A549 (cell line): ENCODE measurements around the gene TAF4. TPM values are rescaled to one million over a fixed set of nuclear protein-coding genes. Genes with fewer than 3 reads are reported as not detected.

Experiments used
- ATAC-seq, 2 experiments: fragments of 200-7000 bp in 1 of 2; fragments of >200 bp in 1 of 2; cut with Nextera tagmentation in 1 of 2; cut with Tn5 transposase in 1 of 2; 3 replicates each; pipeline versions ENCODE4 v1.8.0 to v1.9.1; 2018 to 2020; ENCODE audit warnings: mild to moderate bottlenecking in 1 of 2, moderate library complexity in 1 of 2
- CTCF ChIA-PET: fragments of 300-600 bp; sonication (Branson Sonifier 250); formaldehyde crosslinking; extraction: SDS; loops from one replicate; lab custom pipeline; 2021; ENCODE audit warnings: antibody characterized with exemption, inconsistent platforms; lab: Yijun Ruan, JAX
- POLR2A ChIA-PET: fragments of 350-600 bp; formaldehyde crosslinking; extraction: SDS; loops from one replicate; lab custom pipeline; 2021; ENCODE audit warnings: antibody characterized with exemption, inconsistent platforms; lab: Yijun Ruan, JAX
- DNase-seq, 2 experiments: peaks; one replicate each; pipeline versions ENCODE4 v3.0.0 to v3.0.0-alpha.2; 2011 to 2016; ENCODE audit warnings: low read depth in 1 of 2, low spot score in 1 of 2
- FAIRE-seq: peaks from 2 replicates; lab custom pipeline; 2011; peaks lifted over from hg19 to GRCh38; lab: Jason Lieb, UNC
- H3K27ac ChIP-seq, 2 experiments: fragments of >200 bp; sonication (Bioruptor Twin); formaldehyde crosslinking; 3 replicates each; pipeline ENCODE4 v1.5.1; 2016 to 2017
- H3K4me1 ChIP-seq: fragments of >200 bp; sonication (Bioruptor Twin); formaldehyde crosslinking; 3 replicates; pipeline ENCODE4 v1.6.1; 2016
- H3K4me2 ChIP-seq: fragments of >200 bp; sonication (Bioruptor Twin); formaldehyde crosslinking; 3 replicates; pipeline ENCODE4 v1.6.1; 2016
- H3K4me3 ChIP-seq: fragments of >200 bp; sonication (Bioruptor Twin); formaldehyde crosslinking; 3 replicates; pipeline ENCODE4 v1.5.1; 2016
- H3K9me3 ChIP-seq: fragments of >200 bp; sonication (Bioruptor Twin); formaldehyde crosslinking; 3 replicates; pipeline ENCODE4 v1.6.1; 2016
- CBX2 ChIP-seq: fragments of 200-600 bp; sonication (generic); IDR thresholded peaks from 2 replicates; pipeline ENCODE4 v1.6.1; 2016; ENCODE audit warnings: low read depth, mild to moderate bottlenecking, borderline replicate concordance
- CBX8 ChIP-seq: fragments of 200-600 bp; sonication (generic); IDR thresholded peaks from 2 replicates; pipeline ENCODE4 v1.6.1; 2016
- CEBPB ChIP-seq, 2 experiments: fragments of >200 bp in 1 of 2; sonication (Bioruptor Twin) in 1 of 2; formaldehyde crosslinking in 1 of 2; IDR thresholded peaks; 2 replicates each; pipeline ENCODE4 v1.6.1; 2012 to 2016
- CHD2 ChIP-seq: fragments of 150-350 bp; IDR thresholded peaks from 2 replicates; pipeline ENCODE4 v1.6.1; 2014; ENCODE audit warnings: low read length; ENCODE audit not compliant: partially characterized antibody
- CHD4 ChIP-seq: fragments of 200-600 bp; sonication (generic); IDR thresholded peaks from 2 replicates; pipeline ENCODE4 v1.6.1; 2016; ENCODE audit warnings: antibody characterized with exemption, mild to moderate bottlenecking, borderline replicate concordance
- EHF ChIP-seq: fragments of 250-450 bp; sonication (Bioruptor Pico); IDR thresholded peaks from 2 replicates; pipeline ENCODE4 v1.5.0; 2020; ENCODE audit warnings: mild to moderate bottlenecking
- EP300 ChIP-seq, 2 experiments: fragments of >200 bp; sonication (Bioruptor Twin); formaldehyde crosslinking; IDR thresholded peaks; 2 replicates in 1 of 2; 3 replicates in 1 of 2; pipeline ENCODE4 v1.6.1; 2016 to 2017
- ESRRA ChIP-seq: fragments of 150-350 bp; IDR thresholded peaks from 2 replicates; pipeline ENCODE4 v1.6.1; 2014; ENCODE audit warnings: mild to moderate bottlenecking, low read length, borderline replicate concordance
- FOSB ChIP-seq: fragments of 250-450 bp; sonication (Bioruptor Pico); IDR thresholded peaks from 2 replicates; pipeline ENCODE4 v1.5.0; 2020; ENCODE audit warnings: mild to moderate bottlenecking, moderate library complexity
- FOSL2 ChIP-seq, 2 experiments: fragments of 450-650 bp in 1 of 2; fragments of >200 bp in 1 of 2; sonication (Bioruptor Twin) in 1 of 2; formaldehyde crosslinking; IDR thresholded peaks; 2 replicates each; pipeline versions ENCODE4 v1.5.0 to v1.6.1; 2016 to 2020; ENCODE audit warnings: mild to moderate bottlenecking in 1 of 2, moderate library complexity in 1 of 2
- FOXS1 ChIP-seq: fragments of 250-450 bp; sonication (Bioruptor Pico); IDR thresholded peaks from 2 replicates; pipeline ENCODE4 v1.5.0; 2020; ENCODE audit warnings: mild to moderate bottlenecking, moderate library complexity
- GATA3 ChIP-seq: IDR thresholded peaks from 2 replicates; pipeline ENCODE4 v1.6.1; 2012; ENCODE audit warnings: borderline replicate concordance
- JUN ChIP-seq, 2 experiments: fragments of >200 bp; sonication (Bioruptor Twin); formaldehyde crosslinking; IDR thresholded peaks; 2 replicates in 1 of 2; 3 replicates in 1 of 2; pipeline ENCODE4 v1.6.1; 2016 to 2017
- KDM1A ChIP-seq: fragments of 200-600 bp; sonication (generic); IDR thresholded peaks from 2 replicates; pipeline ENCODE4 v1.6.1; 2016; ENCODE audit warnings: low read depth, mild to moderate bottlenecking
- MAFK ChIP-seq: fragments of 450-650 bp; IDR thresholded peaks from 2 replicates; pipeline ENCODE4 v1.6.1; 2014; ENCODE audit not compliant: partially characterized antibody
- MAZ ChIP-seq: fragments of 150-350 bp; IDR thresholded peaks from 2 replicates; pipeline ENCODE4 v1.6.1; 2014; ENCODE audit warnings: antibody characterized with exemption, low read depth, low read length, borderline replicate concordance
- NFE2L2 ChIP-seq: fragments of 150-350 bp; conservative IDR thresholded peaks from 2 replicates; pipeline ENCODE4 v1.6.1; 2014; ENCODE audit warnings: low read length
- NR3C1 ChIP-seq: fragments of >200 bp; sonication (Bioruptor Twin); formaldehyde crosslinking; IDR thresholded peaks from 3 replicates; pipeline ENCODE4 v1.6.1; 2017
- PHF8 ChIP-seq: fragments of 200-600 bp; sonication (generic); IDR thresholded peaks from 2 replicates; pipeline ENCODE4 v1.6.1; 2016; ENCODE audit warnings: low read depth, mild to moderate bottlenecking, antibody characterized with exemption, moderate library complexity, borderline replicate concordance
- POLR2A ChIP-seq: IDR thresholded peaks from 2 replicates; pipeline ENCODE4 v1.6.1; 2012; ENCODE audit warnings: mild to moderate bottlenecking, low read length
- RAD21 ChIP-seq, 2 experiments: fragments of >200 bp in 1 of 2; sonication (Bioruptor Twin) in 1 of 2; formaldehyde crosslinking in 1 of 2; IDR thresholded peaks in 1 of 2; conservative IDR thresholded peaks in 1 of 2; 2 replicates in 1 of 2; 3 replicates in 1 of 2; pipeline ENCODE4 v1.6.1; 2012 to 2018; ENCODE audit warnings: inconsistent platforms in 1 of 2
- RARB ChIP-seq: fragments of 250-450 bp; sonication (Bioruptor Pico); IDR thresholded peaks from 2 replicates; pipeline ENCODE4 v1.8.0; 2021; ENCODE audit warnings: mild to moderate bottlenecking, moderate library complexity
- RFX5 ChIP-seq: fragments of 450-650 bp; IDR thresholded peaks from 2 replicates; pipeline ENCODE4 v1.7.1; 2014; ENCODE audit warnings: antibody characterized with exemption, mild to moderate bottlenecking, moderate library complexity
- RNF2 ChIP-seq: fragments of 200-600 bp; sonication (generic); IDR thresholded peaks from 2 replicates; pipeline ENCODE4 v1.6.1; 2016; ENCODE audit warnings: low read depth, mild to moderate bottlenecking, antibody characterized with exemption, moderate library complexity, borderline replicate concordance
- SMC3 ChIP-seq: fragments of >200 bp; sonication (Bioruptor Twin); formaldehyde crosslinking; IDR thresholded peaks from 3 replicates; pipeline ENCODE4 v1.6.1; 2018; ENCODE audit warnings: inconsistent platforms
- TP53 ChIP-seq: fragments of 250-450 bp; sonication (Bioruptor Pico); IDR thresholded peaks from 2 replicates; pipeline ENCODE4 v1.5.0; 2021; ENCODE audit warnings: mild to moderate bottlenecking, moderate library complexity
- ZFP36 ChIP-seq: fragments of 450-650 bp; IDR thresholded peaks from 2 replicates; pipeline ENCODE4 v1.6.1; 2014; ENCODE audit warnings: borderline replicate concordance; ENCODE audit not compliant: partially characterized antibody
- ZNF302 ChIP-seq: fragments of 250-450 bp; sonication (Bioruptor Pico); IDR thresholded peaks from 2 replicates; pipeline ENCODE4 v1.9.0; 2021; ENCODE audit warnings: inconsistent platforms, mild to moderate bottlenecking, moderate library complexity
- WGBS: methylation state at CpG from one replicate; pipeline ENCODE4 v1.1.6; 2017; ENCODE audit errors: missing lambda C conversion rate; 5-methylcytosine and 5-hydroxymethylcytosine counted together
- polyA minus RNA-seq: library from RNA; depleted of rRNA, polyadenylated mRNA; stranded (reverse); fragments of >200 nt; gene quantifications from 2 replicates; pipeline ENCODE4 v1.2.3, GENCODE V29; 2011; rRNA and poly(A)+ RNA removed
- polyA plus RNA-seq, 4 experiments: library from polyadenylated mRNA; depleted of rRNA in 3 of 4; stranded (reverse); fragments of >200 nt; fragmentation: RNase III in 1 of 4; extraction: RNeasy Plus Mini Kit Qiagen cat#74134 plus additional on column Dnase treatment in 1 of 4; gene quantifications; 2 replicates in 3 of 4; 3 replicates in 1 of 4; pipeline ENCODE4 v1.2.3, GENCODE V29; 2011 to 2017
- TF ChIP-seq, protein P1 (sequence below): fragments of >200 bp; sonication (Bioruptor Twin); formaldehyde crosslinking; IDR thresholded peaks from 3 replicates; pipeline ENCODE4 v1.6.1; 2016
- TF ChIP-seq, protein P2 (sequence below): fragments of 250-450 bp; sonication (Bioruptor Pico); IDR thresholded peaks from 2 replicates; pipeline ENCODE4 v1.5.0; 2020; ENCODE audit warnings: low read depth, mild to moderate bottlenecking, moderate library complexity
- TF ChIP-seq, protein P3 (sequence below): fragments of 150-350 bp; IDR thresholded peaks from 2 replicates; pipeline ENCODE4 v1.6.1; 2014; ENCODE audit warnings: low read depth, mild to moderate bottlenecking, low read length
- TF ChIP-seq, protein P4 (sequence below): fragments of 250-450 bp; sonication (Bioruptor Pico); IDR thresholded peaks from 2 replicates; pipeline ENCODE4 v1.5.0; 2021; ENCODE audit warnings: mild to moderate bottlenecking, moderate library complexity, borderline replicate concordance

The TAF4 gene
- polyA plus RNA-seq (2011; rRNA removed): 5.7 and 6.1 TPM in 2 replicates
- 11.0 and 13.3 TPM in 2 replicates for polyA plus RNA-seq (2012; cell fraction: cytosol; rRNA removed)
- 31.7 and 44.0 TPM in 2 replicates for polyA plus RNA-seq (2012; cell fraction: nucleus; rRNA removed)
- polyA plus RNA-seq (2017; fragmentation: RNase III; extraction: RNeasy Plus Mini Kit Qiagen cat#74134 plus additional on column Dnase treatment): 11.0 to 14.3 TPM (median 12.5 TPM) in 3 replicates
- polyA minus RNA-seq: 4.0 and 8.7 TPM in 2 replicates

DNA sequence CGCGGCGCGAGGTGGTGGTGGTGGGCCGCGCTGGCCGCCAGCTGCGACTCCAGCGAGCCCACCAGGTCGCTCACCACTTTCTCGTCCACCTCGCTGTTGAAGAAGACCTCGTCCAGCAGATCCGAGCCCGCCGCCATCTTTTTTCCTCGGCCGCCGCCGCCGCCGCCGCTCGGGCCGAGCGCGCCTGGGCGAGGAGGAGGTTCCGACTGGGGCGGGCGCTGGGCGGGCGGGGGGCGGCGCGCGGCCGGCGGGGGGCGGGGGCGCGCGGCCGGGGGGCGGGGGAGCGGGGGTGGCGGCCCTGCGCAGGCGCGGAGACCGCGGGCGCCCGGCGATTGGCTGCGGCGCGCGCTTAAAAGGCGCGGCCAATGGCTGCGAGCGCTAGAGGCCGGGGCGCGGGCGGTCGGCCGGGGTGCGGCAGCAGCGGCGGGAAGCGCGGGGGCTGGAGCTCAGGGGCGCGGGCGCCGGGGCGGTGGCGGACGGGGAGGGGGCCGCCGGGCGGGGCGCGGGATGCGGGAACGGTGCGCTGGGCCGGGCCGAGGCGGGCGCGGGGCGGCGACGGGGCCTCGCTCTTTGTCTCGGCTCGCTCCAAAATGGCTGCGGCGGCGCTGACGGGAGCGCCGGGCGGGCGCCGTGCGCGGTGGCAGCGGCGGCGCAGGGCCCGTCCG, at the start of gene TAF4:
Gene TAF4 (minus strand): TSS at position 208 of the 665 bp plus-strand sequence. CDS start 71 bp downstream, at position 137.
- peak; percentile 70 to 75 for ATAC-seq
- peak within 1 kb of the TSS; percentile 89 for H3K4me3 ChIP-seq
- no peak for FAIRE-seq
- peaks cover 20% of the 10 kb centered on the region for H3K4me1 ChIP-seq
- POLR2A ChIA-PET: interaction anchor here (1.0 to 2.0 kb wide), 6 partner anchors 21 to 77 kb away, joined by 3 to 37 read pairs (median 6); partner anchors contain the start of genes LSM14B, PSMA7 and SS18L1
- H3K9me3 ChIP-seq: peaks cover 8% of the 10 kb centered on the region; the same call in 1 of the 3 replicates
- peak within 1 kb of the TSS; percentile 97 to 99 for H3K27ac ChIP-seq
- WGBS: 5% methylated on average over 13 of the region's 116 CpGs
- CTCF ChIA-PET: interaction anchor here (2.3 kb wide), 1 partner anchor 56 kb away, joined by 7 read pairs; the partner anchor contains the start of gene LSM14B
- DNase-seq: peak; percentile 72 to 85
- peak within 1 kb of the TSS; percentile 97 for H3K4me2 ChIP-seq
- TF ChIP-seq CBX2: no peak
- no peak for TF ChIP-seq GATA3
- TF ChIP-seq, protein P1, sequence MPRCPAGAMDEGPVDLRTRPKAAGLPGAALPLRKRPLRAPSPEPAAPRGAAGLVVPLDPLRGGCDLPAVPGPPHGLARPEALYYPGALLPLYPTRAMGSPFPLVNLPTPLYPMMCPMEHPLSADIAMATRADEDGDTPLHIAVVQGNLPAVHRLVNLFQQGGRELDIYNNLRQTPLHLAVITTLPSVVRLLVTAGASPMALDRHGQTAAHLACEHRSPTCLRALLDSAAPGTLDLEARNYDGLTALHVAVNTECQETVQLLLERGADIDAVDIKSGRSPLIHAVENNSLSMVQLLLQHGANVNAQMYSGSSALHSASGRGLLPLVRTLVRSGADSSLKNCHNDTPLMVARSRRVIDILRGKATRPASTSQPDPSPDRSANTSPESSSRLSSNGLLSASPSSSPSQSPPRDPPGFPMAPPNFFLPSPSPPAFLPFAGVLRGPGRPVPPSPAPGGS: peak; percentile 95
- TF ChIP-seq RFX5: no peak
- TF ChIP-seq NR3C1: no peak
- TF ChIP-seq FOSL2 (IDR thresholded peaks at IDR 0.05): no peak
- no peak for TF ChIP-seq FOSL2 (CRISPR knock-in tag; IDR thresholded peaks at IDR 0.05)
- no peak for TF ChIP-seq ZFP36
- no peak for TF ChIP-seq TP53
- TF ChIP-seq CHD4: no peak
- peak in 1 of 2 experiments; percentile 90; a peak in 3 of 5 replicates for TF ChIP-seq JUN (IDR thresholded peaks at IDR 0.05)
- TF ChIP-seq CEBPB (IDR thresholded peaks at IDR 0.05): no peak
- TF ChIP-seq PHF8: no peak
- TF ChIP-seq CHD2: no peak
- TF ChIP-seq, protein P2, sequence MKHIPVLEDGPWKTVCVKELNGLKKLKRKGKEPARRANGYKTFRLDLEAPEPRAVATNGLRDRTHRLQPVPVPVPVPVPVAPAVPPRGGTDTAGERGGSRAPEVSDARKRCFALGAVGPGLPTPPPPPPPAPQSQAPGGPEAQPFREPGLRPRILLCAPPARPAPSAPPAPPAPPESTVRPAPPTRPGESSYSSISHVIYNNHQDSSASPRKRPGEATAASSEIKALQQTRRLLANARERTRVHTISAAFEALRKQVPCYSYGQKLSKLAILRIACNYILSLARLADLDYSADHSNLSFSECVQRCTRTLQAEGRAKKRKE (CRISPR knock-in tag): no peak
- no peak for TF ChIP-seq CBX8
- TF ChIP-seq POLR2A: peak; percentile 94
- TF ChIP-seq SMC3: no peak
- TF ChIP-seq KDM1A: no peak
- no peak for TF ChIP-seq ZNF302 (CRISPR knock-in tag)
- TF ChIP-seq RARB: no peak
- TF ChIP-seq ESRRA: no peak
- no peak for TF ChIP-seq RNF2
- TF ChIP-seq FOXS1 (CRISPR knock-in tag): no peak
- no peak for TF ChIP-seq EP300 (IDR thresholded peaks at IDR 0.05)

DNA sequence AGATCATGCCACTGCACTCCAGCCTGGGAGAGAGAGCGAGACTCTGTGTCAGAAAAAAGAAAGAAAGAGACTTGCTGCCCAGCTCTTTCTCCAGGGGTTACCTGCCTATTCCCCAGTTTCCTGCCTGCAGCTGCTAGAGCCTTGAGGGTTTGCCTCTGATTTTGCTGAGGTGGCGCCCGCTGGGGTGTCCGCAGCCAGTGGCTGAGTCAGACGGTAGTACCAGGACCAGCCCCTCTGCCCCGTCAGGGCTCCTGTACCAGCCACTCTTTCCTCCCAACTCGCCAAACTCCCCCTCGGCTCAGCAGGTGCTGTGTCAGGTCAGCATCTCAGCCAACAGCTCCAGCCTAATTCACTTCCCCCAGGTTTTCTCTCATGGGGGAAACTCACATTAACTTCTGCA, 49.2 kb upstream of the TAF4 start:
- no peaks in the 10 kb centered on the region for H3K4me1 ChIP-seq
- no peak overlapping the region for H3K4me2 ChIP-seq
- H3K27ac ChIP-seq: no peak overlapping the region
- WGBS: 56% methylated on average over 8 of the region's 8 CpGs
- ATAC-seq (no peak), DNase-seq (no peak), FAIRE-seq (no peak)
- H3K4me3 ChIP-seq: no peak overlapping the region
- ChIA-PET CTCF (interaction anchor here (1.3 kb wide), 1 partner anchor 11 kb away, joined by 3 read pairs; no protein-coding TSS in a partner anchor), POLR2A (no interaction called here)
- peaks cover 46% of the 10 kb centered on the region for H3K9me3 ChIP-seq
- no peak for TF ChIP-seq SMC3
- no peak for TF ChIP-seq MAFK
- TF ChIP-seq NFE2L2: no peak
- no peak for TF ChIP-seq NR3C1
- TF ChIP-seq RAD21 (conservative IDR thresholded peaks at IDR 0.05 in 1 of 2, IDR thresholded peaks at IDR 0.05 in 1 of 2): no peak
- TF ChIP-seq EHF (CRISPR knock-in tag): no peak
- no peak for TF ChIP-seq MAZ
- no peak for TF ChIP-seq FOSB (CRISPR knock-in tag)
- no peak for TF ChIP-seq POLR2A
- TF ChIP-seq RARB: no peak
- TF ChIP-seq, protein P3, sequence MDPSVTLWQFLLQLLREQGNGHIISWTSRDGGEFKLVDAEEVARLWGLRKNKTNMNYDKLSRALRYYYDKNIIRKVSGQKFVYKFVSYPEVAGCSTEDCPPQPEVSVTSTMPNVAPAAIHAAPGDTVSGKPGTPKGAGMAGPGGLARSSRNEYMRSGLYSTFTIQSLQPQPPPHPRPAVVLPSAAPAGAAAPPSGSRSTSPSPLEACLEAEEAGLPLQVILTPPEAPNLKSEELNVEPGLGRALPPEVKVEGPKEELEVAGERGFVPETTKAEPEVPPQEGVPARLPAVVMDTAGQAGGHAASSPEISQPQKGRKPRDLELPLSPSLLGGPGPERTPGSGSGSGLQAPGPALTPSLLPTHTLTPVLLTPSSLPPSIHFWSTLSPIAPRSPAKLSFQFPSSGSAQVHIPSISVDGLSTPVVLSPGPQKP: no peak
- TF ChIP-seq, protein P4, sequence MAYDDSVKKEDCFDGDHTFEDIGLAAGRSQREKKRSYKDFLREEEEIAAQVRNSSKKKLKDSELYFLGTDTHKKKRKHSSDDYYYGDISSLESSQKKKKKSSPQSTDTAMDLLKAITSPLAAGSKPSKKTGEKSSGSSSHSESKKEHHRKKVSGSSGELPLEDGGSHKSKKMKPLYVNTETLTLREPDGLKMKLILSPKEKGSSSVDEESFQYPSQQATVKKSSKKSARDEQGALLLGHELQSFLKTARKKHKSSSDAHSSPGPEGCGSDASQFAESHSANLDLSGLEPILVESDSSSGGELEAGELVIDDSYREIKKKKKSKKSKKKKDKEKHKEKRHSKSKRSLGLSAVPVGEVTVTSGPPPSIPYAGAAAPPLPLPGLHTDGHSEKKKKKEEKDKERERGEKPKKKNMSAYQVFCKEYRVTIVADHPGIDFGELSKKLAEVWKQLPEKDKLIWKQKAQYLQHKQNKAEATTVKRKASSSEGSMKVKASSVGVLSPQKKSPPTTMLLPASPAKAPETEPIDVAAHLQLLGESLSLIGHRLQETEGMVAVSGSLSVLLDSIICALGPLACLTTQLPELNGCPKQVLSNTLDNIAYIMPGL (CRISPR knock-in tag): no peak
